NCI-H2227 treated with DMSO at 0.1 percent for 48 hours (cell line): ENCODE results near the gene ZRANB1.

Source experiments
- DNase-seq: peaks from one replicate; lab custom pipeline; 2025; lab: John Stamatoyannopoulos, UW

The ZRANB1 gene

GRCh38 chr10:125005312-125006187 is 63.6 kb downstream of the ZRANB1 start:
- DNase-seq: no peak

DNA sequence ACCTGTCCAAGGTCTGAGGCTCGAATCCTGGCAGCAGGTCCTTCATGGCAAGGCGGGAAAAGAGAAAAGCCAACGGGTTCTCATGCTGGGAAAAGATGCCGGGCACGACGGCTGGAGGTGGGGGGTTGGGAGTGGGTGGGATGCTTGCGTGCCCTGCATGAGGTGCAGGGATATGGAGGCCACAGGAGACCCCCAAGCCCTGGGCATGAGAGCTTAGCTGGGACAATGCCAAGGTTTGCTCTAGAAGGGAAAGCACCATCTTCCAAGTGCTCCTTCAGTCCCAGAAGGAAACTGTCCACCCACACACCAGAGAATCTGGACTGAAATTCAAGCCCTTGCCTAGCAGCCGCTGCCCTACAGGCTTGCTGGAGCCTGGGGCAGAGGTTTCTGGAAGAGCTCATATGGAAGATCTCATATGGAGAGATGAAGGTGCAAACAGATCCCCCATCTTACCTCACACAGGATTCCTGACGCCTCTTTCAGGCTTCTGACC is 64.3 kb downstream of the ZRANB1 start:
- no peak for DNase-seq

- no peak for DNase-seq
Observed at GRCh38 chr10:125006921-125007426, 65.1 kb downstream of the ZRANB1 start.

DNA sequence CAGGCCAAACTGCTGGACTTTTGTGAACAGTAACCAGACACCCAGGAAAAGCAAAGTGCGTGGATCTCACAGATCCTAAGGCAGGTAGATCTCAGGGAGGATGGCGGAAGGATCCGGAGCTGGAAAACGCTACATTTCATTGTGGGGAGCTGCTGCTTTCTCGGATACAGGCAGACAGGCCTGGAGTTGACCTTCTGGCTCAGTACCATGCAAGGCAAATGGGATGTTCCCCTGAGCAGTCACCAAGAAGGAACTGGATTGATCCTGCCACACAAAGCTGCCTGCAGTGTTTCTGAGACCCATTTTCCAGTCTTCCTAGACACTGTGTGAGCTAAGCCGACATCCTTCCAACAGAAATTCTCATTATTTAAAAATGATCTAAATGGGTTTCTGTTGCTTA is 65.5 kb downstream of the ZRANB1 start:
- DNase-seq: no peak

DNA sequence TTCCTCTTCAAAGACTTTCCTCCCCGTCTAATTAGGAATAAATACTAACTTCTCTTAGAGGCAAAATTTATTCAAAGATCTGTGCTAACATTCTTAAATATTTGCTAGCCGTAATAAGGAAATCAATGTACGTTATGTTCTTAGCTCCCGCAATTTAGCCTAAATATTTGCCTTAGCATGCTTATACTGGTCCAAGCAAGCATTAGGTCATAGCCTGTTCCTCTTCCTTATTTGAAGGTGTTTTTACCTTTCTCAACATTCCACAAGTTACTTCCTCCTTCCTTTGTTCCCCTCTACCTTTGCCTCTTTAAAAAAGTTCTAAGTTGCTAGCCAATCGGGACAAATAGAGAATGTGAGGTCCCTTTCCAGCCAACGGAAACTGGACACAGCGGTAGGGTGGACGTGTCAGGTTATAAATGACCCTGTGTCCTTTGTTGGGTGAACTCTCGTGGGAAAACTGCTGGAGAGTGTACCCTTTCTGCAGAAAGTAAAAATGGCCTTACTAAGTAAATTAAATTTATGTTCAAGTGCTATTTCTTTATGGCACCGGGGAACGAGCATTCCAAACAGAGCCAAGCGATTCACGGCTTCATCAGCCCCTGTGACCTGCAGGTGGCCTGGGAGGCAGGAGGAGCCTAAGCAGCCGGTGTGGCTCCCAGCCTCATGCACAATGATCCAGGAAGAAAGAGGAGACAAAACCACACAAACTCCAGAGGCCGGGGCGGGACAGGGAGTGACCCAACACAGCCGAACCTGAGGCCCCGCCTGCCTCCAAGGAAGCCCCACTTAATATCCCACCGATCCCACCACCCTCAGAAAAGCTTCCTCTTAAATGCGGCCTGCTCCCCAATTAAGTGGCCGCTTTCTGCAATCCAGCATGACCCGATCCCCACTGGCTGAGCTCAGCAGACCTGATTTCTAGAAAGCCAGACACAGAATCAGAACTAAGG is 67.0 kb downstream of the ZRANB1 start:
- no peak for DNase-seq

DNA sequence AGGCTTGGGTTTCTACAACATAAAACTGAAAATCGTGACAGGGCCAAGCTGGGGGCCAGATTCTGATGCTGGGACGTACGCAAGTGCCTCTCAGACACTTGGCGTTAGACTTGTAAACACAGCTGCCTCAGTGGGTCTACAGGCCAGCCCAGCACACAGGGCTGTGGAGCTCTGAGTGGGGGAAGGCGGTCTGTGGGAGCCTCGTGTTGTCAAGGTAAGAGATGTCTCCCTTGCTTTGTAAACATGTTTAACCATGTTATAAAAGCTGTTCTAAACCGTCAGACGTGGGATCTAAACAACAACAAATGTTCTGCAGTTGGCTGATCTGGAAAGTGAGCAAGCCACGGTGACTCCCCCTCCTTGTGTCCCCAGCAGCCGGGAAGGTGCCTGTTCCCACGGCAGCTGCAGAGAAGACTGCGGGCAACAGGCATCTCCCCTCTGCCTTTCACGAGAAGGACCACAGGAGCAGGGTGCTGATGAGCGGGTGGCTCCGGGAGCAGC is 67.8 kb downstream of the ZRANB1 start:
- no peak for DNase-seq

- DNase-seq: no peak
Observed at GRCh38 chr10:125010362-125010761, 68.4 kb downstream of the ZRANB1 start.

GRCh38 chr10:125011171-125011925 is 69.4 kb downstream of the ZRANB1 start:
- DNase-seq: no peak

DNA sequence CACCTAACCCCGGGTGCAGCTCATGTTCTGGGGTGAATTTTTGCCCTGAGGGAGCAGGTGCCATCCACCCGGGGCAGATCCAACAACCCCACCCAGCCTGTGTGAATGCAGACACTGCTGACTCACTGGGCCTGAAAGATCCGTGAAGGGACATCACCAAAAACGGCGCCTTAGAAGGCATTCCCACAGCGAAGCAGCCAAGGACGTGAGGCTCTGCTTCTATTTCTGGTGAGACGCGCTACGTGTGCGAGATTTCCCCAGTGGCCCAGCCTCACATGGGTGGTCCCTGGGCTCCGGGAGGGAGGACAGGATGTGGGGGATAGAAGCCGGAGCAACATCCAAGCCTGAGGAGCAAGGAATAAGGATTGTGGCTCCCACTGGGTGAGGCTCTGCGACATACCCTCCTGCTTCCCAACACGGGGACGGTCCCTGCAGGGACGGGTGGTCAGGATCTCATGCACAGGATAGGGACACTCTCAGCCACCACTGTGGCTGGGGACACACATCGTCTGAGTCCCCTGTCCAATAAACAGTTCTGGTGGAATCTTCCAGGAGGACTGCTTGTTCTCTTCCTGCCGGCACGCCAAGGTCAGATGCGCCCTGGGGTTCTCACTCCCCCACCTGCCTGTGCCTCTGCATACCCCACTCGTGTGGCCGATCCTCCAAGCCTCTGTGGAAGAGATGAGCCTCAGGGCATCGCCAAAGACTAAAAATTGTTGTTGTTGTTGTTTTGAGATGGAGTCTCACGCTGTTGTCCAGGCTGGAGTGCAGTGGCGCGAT is 70.2 kb downstream of the ZRANB1 start:
- DNase-seq: no peak

DNA sequence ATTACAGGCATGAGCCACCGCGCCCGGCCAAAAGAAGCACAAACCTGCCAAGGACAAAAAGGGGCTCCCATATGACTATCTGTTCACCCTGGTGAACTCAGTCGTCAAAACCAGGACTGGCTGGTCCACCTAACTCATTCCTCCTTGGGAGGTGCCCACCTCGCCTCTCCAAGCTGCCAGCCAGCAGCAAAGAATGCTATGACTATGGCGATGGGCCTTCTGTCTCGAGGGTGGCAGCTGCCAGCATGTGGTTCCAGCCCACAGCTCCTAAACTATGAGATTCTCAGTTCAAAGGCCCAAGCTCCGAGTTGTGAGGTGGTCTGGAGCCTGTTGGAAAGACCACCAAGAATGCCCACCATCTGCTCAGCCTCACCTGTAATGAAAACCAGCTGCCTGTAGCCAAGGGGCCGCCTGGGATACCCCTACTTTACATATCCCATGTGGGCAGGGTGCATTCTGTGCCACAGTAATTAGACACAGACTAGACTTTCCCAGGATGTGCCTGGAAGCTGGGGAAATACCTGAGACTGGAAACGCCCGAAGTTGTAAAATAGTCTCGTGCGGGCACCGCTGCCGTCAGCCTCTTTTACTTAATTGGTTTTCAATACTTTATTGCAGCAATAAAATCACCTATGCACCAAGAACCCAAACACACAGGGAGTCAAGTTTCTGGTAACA is 71.1 kb downstream of the ZRANB1 start:
- DNase-seq: no peak

- no peak for DNase-seq
Observed at GRCh38 chr10:125013529-125013872, 71.6 kb downstream of the ZRANB1 start.

GRCh38 chr10:125014086-125014830 is 72.3 kb downstream of the ZRANB1 start:
- DNase-seq: no peak

DNA sequence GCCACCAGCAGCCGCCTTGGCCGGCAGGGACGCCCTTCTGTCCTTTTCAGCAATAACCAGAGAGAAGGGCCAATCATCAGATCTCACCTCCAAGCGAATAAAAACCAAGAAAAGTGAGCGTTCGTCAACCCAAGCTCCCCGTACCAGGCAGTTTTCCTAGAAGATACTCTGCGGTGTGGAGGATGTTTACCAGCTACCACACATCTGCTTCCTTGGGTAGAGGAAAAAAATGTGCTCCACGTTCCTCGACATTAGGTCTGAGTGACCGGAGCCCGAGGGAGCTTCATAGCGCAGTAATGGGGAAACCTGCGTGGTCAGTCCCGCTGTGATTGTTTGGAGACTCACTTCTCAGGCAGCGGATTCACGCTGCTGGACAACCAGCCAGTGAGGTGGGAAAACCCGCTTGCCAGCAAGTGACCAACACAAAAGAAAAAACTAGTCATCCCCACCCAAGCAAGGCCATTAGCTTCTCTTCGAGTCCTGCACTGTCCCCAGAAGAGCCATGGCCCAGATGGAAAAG is 73.0 kb downstream of the ZRANB1 start:
- no peak for DNase-seq

DNA sequence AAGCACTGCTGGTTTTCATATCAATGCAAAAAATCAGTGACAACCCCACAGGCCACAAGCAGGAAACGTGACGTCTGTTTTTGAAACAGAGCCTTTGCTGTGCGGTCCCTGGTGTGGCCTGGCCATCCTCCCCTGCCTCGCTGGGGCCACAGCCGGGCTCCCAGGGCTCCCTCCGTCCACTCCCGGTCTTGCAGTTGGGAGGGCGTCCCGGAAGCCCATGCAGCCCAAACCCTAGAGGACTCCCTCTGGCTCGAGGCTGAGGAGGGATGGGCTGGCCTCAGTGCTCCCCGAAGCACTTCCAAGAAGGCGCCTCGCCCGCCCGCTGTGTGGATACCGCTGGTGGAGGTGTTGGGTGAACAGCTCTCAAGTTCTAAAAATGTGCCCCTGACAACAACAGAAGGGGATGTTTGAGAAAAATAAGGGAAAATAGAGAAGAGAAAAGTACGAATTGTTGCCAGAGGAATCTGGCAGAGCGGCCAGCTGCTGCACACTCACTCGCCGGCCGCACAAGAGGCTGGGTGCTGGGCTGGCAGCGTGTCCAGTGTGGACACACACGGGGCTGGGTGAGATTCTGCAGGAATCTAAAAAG is 73.5 kb downstream of the ZRANB1 start:
- DNase-seq: no peak

GRCh38 chr10:125016123-125016522 is 74.2 kb downstream of the ZRANB1 start:
- no peak for DNase-seq

- DNase-seq: no peak
Observed at GRCh38 chr10:125016611-125017202, 74.8 kb downstream of the ZRANB1 start.

GRCh38 chr10:125017547-125018298 is 75.8 kb downstream of the ZRANB1 start:
- DNase-seq: no peak
